ENCODE data around the gene FFAR1.

DNA sequence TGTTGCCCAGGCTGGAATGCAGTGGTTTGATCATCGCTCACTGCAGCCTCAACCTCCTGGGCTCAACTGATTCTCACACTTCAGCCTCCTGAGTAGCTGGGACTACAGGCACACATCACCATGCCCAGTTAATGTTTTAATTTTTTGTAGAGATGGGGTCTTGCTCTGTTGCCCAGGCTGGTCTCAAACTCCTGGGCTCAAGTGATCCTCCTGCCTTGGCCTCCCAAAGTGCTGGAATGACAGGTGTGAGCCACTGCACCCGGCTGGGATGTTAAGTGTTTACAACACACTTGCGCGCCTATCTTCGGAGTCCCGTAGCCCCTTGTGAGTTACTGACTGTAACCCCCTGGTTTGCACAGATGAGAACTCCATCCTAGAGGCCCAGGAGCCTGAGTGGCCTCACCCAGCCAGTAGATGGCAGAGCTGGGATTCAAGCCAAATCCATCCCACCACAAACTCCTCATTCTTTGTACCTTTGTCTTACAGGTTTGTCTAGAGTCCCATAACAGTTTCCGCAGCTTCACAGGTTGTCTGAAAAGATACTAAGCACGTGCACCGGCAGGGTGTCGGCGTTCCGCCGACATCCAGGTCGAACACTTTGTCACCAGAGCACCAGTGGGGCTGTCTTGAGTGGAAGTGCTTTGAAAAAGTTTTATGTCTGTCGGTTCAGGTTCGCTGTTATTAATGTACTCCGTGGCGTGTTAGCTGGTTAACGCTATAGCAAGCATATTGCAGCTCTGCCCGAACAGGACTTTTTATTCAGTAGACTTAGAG lies 41.0 kb upstream of the FFAR1 start:
- TF ChIP-seq EZH2phosphoT487 (IDR thresholded peaks at IDR 0.05; ENCODE audit: low read length) (no peak), EZH2 (optimal IDR thresholded peaks at IDR 0.05; ENCODE audit: low read depth, low read length) (no peak)
- TF ChIP-seq, protein P1, sequence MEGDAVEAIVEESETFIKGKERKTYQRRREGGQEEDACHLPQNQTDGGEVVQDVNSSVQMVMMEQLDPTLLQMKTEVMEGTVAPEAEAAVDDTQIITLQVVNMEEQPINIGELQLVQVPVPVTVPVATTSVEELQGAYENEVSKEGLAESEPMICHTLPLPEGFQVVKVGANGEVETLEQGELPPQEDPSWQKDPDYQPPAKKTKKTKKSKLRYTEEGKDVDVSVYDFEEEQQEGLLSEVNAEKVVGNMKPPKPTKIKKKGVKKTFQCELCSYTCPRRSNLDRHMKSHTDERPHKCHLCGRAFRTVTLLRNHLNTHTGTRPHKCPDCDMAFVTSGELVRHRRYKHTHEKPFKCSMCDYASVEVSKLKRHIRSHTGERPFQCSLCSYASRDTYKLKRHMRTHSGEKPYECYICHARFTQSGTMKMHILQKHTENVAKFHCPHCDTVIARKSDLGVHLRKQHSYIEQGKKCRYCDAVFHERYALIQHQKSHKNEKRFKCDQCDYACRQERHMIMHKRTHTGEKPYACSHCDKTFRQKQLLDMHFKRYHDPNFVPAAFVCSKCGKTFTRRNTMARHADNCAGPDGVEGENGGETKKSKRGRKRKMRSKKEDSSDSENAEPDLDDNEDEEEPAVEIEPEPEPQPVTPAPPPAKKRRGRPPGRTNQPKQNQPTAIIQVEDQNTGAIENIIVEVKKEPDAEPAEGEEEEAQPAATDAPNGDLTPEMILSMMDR (IDR thresholded peaks at IDR 0.05; ENCODE audit: low read length): peak; percentile 31
